Ovary (tissue), 3 donors: ENCODE measurements around the gene POU3F3.

ENCODE experiments used
- CTCF ChIP-seq, 3 donors: fragments of 450-650 bp in 2 of 3; fragments of 200-600 bp in 1 of 3; IDR thresholded peaks; one replicate each; pipeline versions ENCODE4 v1.5.1 to v1.8.0; 2016 to 2022; ENCODE audit warnings: antibody characterized with exemption in 3 of 3, mild to moderate bottlenecking in 1 of 3
- EP300 ChIP-seq: sonication (generic); formaldehyde crosslinking; IDR thresholded peaks from one replicate; pipeline ENCODE4 v1.6.1; 2017; ENCODE audit warnings: antibody characterized with exemption
- POLR2A ChIP-seq: fragments of 450-650 bp; IDR thresholded peaks from one replicate; pipeline ENCODE4 v1.6.1; 2017; ENCODE audit warnings: antibody characterized with exemption, mild to moderate bottlenecking, moderate library complexity
- donor health status: DM: no; HTN: no; CAD: no.

GRCh38 chr2:104900608-104901007, 46.7 kb downstream of the POU3F3 start:
- TF ChIP-seq EP300 (no peak), CTCF (IDR thresholded peaks at IDR 0.05) (no peak), POLR2A (no peak)
